ENCODE results near the gene HEBP2. TPM values are rescaled to one million over a fixed set of nuclear protein-coding genes. Genes with fewer than 3 reads are reported as not detected.

The HEBP2 gene
- total RNA-seq, 1 experiment from 2014 or later, result 48.1 TPM

- Histone ChIP-seq H3K4me3 (ENCODE audit: insufficient read depth, low read depth, low read length) (no peak overlapping the region), H3K36me3 (replicated peaks; ENCODE audit: control insufficient read depth, insufficient read depth, low read length) (no peaks in the 10 kb centered on the region), H3K27me3 (ENCODE audit: control insufficient read depth, insufficient read depth, low read length) (no peaks in the 10 kb centered on the region)
- DNase-seq, result no peak
Observed at GRCh38 chr6:138386897-138387296, 17.1 kb upstream of the HEBP2 start.

GRCh38 chr6:138387577-138388368 lies 16.2 kb upstream of the HEBP2 start:
- H3K36me3 ChIP-seq (replicated peaks; ENCODE audit: control insufficient read depth, insufficient read depth, low read length), result no peaks in the 10 kb centered on the region
- DNase-seq, result no peak
- no peak overlapping the region for H3K4me3 ChIP-seq (ENCODE audit: insufficient read depth, low read depth, low read length)
- no peaks in the 10 kb centered on the region for H3K27me3 ChIP-seq (ENCODE audit: control insufficient read depth, insufficient read depth, low read length)

GRCh38 chr6:138389551-138389950 lies 14.5 kb upstream of the HEBP2 start:
- DNase-seq, result no peak
- no peaks in the 10 kb centered on the region for H3K36me3 ChIP-seq (replicated peaks; ENCODE audit: control insufficient read depth, insufficient read depth, low read length)
- H3K27me3 ChIP-seq (ENCODE audit: control insufficient read depth, insufficient read depth, low read length), result no peaks in the 10 kb centered on the region
- H3K4me3 ChIP-seq (ENCODE audit: insufficient read depth, low read depth, low read length), result no peak overlapping the region

GRCh38 chr6:138393871-138394783 lies 9.9 kb upstream of the HEBP2 start:
- no peak for DNase-seq
- no peaks in the 10 kb centered on the region for H3K27me3 ChIP-seq (ENCODE audit: control insufficient read depth, insufficient read depth, low read length)
- no peak overlapping the region for H3K4me3 ChIP-seq (ENCODE audit: insufficient read depth, low read depth, low read length)
- no peaks in the 10 kb centered on the region for H3K36me3 ChIP-seq (replicated peaks; ENCODE audit: control insufficient read depth, insufficient read depth, low read length)

GRCh38 chr6:138396709-138397108 lies 7.3 kb upstream of the HEBP2 start:
- Histone ChIP-seq H3K4me3 (ENCODE audit: insufficient read depth, low read depth, low read length) (no peak overlapping the region), H3K36me3 (replicated peaks; ENCODE audit: control insufficient read depth, insufficient read depth, low read length) (no peaks in the 10 kb centered on the region), H3K27me3 (ENCODE audit: control insufficient read depth, insufficient read depth, low read length) (no peaks in the 10 kb centered on the region)
- DNase-seq, result no peak

GRCh38 chr6:138397128-138398122 lies 6.6 kb upstream of the HEBP2 start:
- no peaks in the 10 kb centered on the region for H3K36me3 ChIP-seq (replicated peaks; ENCODE audit: control insufficient read depth, insufficient read depth, low read length)
- H3K4me3 ChIP-seq (ENCODE audit: insufficient read depth, low read depth, low read length), result no peak overlapping the region
- no peaks in the 10 kb centered on the region for H3K27me3 ChIP-seq (ENCODE audit: control insufficient read depth, insufficient read depth, low read length)
- DNase-seq, result no peak

- Histone ChIP-seq H3K36me3 (replicated peaks; ENCODE audit: control insufficient read depth, insufficient read depth, low read length) (no peaks in the 10 kb centered on the region), H3K4me3 (ENCODE audit: insufficient read depth, low read depth, low read length) (no peak overlapping the region), H3K27me3 (ENCODE audit: control insufficient read depth, insufficient read depth, low read length) (no peaks in the 10 kb centered on the region)
- DNase-seq, result no peak
Observed at GRCh38 chr6:138400326-138400725, 3.7 kb upstream of the HEBP2 start.

GRCh38 chr6:138401960-138402837 lies 1.8 kb upstream of the HEBP2 start:
- Histone ChIP-seq H3K36me3 (replicated peaks; ENCODE audit: control insufficient read depth, insufficient read depth, low read length) (no peaks in the 10 kb centered on the region; the same call in 1 of the 2 replicates), H3K4me3 (ENCODE audit: insufficient read depth, low read depth, low read length) (no peak overlapping the region), H3K27me3 (ENCODE audit: control insufficient read depth, insufficient read depth, low read length) (no peaks in the 10 kb centered on the region)
- no peak for DNase-seq

- H3K36me3 ChIP-seq (replicated peaks; ENCODE audit: control insufficient read depth, insufficient read depth, low read length), result peaks cover 3% of the 10 kb centered on the region
- H3K4me3 ChIP-seq (ENCODE audit: insufficient read depth, low read depth, low read length), result no peak overlapping the region
- H3K27me3 ChIP-seq (ENCODE audit: control insufficient read depth, insufficient read depth, low read length), result no peaks in the 10 kb centered on the region
- DNase-seq, result no peak
Observed at GRCh38 chr6:138402838-138403187, 1.2 kb upstream of the HEBP2 start.

- Histone ChIP-seq H3K27me3 (ENCODE audit: control insufficient read depth, insufficient read depth, low read length) (no peaks in the 10 kb centered on the region), H3K36me3 (replicated peaks; ENCODE audit: control insufficient read depth, insufficient read depth, low read length) (peaks cover 7% of the 10 kb centered on the region), H3K4me3 (ENCODE audit: insufficient read depth, low read depth, low read length) (peak overlapping the region; percentile 64)
- no peak for DNase-seq
Observed at GRCh38 chr6:138403324-138403800, 661 bp upstream of the HEBP2 start.

GRCh38 chr6:138404666-138405337 lies 779 bp downstream of the HEBP2 start:
- Histone ChIP-seq H3K36me3 (replicated peaks; ENCODE audit: control insufficient read depth, insufficient read depth, low read length) (peaks cover 10% of the 10 kb centered on the region), H3K27me3 (ENCODE audit: control insufficient read depth, insufficient read depth, low read length) (no peaks in the 10 kb centered on the region), H3K4me3 (ENCODE audit: insufficient read depth, low read depth, low read length) (peak overlapping the region; percentile 82)
- no peak for DNase-seq

GRCh38 chr6:138405816-138406413 lies 1.9 kb downstream of the HEBP2 start:
- H3K4me3 ChIP-seq (ENCODE audit: insufficient read depth, low read depth, low read length), result no peak overlapping the region
- H3K36me3 ChIP-seq (replicated peaks; ENCODE audit: control insufficient read depth, insufficient read depth, low read length), result peaks cover 11% of the 10 kb centered on the region
- no peaks in the 10 kb centered on the region for H3K27me3 ChIP-seq (ENCODE audit: control insufficient read depth, insufficient read depth, low read length)
- DNase-seq, result no peak

- no peak for DNase-seq
- H3K4me3 ChIP-seq (ENCODE audit: insufficient read depth, low read depth, low read length), result no peak overlapping the region
- H3K27me3 ChIP-seq (ENCODE audit: control insufficient read depth, insufficient read depth, low read length), result no peaks in the 10 kb centered on the region
- H3K36me3 ChIP-seq (replicated peaks; ENCODE audit: control insufficient read depth, insufficient read depth, low read length), result peaks cover 14% of the 10 kb centered on the region
Observed at GRCh38 chr6:138406443-138406842, 2.4 kb downstream of the HEBP2 start.

Measured in H7 (cell line).